GM21381 (cell line): Measurements from ENCODE around the gene CNBD2.
A peak's percentile ranks its signal among the peaks of the same experiment; 100 is the strongest.
"Not testable (repeated sequence)": the region's sequence is repeated elsewhere in the genome, so short reads cannot be mapped to it uniquely, and the experiment has no call there.

Experiments
- ATAC-seq: cut with Tn5 transposase; IDR thresholded peaks from one replicate; pipeline ENCODE4 v1.9.1; 2021; ENCODE audit warnings: mild to moderate bottlenecking, moderate library complexity; ENCODE audit not compliant: unreplicated experiment

CNBD2 gene

GRCh38 chr20:36018208-36018988, 50.0 kb downstream of the CNBD2 start:
- ATAC-seq, result no peak

DNA sequence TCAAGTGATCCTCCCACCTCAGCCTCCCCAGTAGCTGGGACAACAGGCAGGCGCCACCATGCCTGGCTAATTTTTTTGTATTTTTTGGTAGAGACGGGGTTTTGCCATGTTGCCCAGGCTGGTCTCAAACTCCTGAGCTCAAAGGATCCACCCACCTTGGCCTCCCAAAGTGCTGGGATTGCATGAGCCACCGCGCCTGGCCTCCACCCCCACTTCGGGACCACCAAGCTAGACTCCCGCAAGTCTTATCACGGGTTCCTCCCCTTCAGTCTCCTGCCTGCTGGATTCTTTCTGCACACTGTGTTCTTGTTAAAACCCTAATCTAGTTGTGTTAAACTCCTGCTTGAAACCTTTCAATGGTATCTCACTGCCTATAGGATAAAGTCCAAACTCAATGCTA, 57.7 kb downstream of the CNBD2 start:
- not testable (repeated sequence) for ATAC-seq

- ATAC-seq, result no peak
These were observed 59.9 kb downstream of the CNBD2 start for GRCh38 chr20:36028106-36028808.

DNA sequence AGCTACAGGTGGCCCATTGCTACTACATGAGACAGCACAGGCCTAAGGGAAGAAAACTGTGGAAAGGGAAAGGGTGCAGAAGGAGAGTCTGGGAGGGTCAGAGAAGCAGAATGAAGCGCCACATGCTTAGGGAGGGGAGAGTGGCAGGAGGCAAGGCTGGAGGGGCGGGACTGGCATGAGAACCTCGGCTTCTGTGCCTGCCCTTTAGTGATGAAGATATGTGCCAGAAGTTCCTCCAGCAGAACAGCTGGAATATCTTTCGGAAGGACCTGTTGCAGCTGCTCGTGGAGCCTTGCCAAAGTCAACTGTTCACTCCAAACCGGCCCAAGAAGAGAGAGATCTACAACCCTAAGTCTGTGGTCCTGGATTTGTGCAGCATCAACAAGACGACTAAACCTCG, 61.8 kb downstream of the CNBD2 start:
- ATAC-seq, result no peak

DNA sequence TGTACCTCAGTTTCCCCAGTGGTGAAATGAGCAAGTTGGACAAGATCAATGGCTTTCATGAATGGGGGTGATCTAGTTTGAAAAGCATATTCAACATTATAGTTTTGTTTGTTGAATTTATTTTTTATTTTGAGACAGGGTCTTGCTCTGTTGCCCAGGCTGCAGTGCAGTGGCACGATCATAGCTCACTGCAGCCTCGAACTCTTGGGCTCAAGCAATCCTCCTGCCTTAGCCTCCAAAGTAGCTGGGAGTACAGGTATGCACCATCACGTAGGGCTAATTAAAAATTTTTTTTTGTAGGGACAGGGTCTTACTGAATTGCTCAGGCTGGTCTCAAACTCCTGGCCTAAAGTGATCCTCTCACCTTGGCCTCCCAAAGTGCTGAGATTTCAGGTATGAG, 63.4 kb downstream of the CNBD2 start:
- no peak for ATAC-seq

- ATAC-seq, result no peak
These were observed 66.5 kb downstream of the CNBD2 start for GRCh38 chr20:36034875-36035274.

- no peak for ATAC-seq
These were observed 67.4 kb downstream of the CNBD2 start for GRCh38 chr20:36035745-36036144.

DNA sequence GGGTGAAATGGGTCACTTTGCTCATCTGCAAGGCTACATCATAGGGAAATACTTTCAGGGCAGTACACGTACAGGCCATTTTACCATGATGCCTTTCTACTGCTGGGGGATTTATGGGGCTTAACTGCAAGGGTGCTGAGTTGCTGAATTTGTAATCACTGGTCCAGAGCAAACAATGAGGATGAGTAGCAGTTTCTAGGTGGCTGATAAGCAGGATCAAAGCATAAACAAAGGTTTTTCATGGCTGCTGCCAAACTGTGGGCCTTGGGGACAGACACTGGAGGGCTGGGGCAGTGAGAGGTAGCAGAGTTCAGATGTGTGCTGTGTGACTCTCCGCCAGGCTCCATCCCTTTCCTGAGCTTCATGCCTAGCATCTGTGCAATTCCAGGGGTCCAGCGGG, 68.3 kb downstream of the CNBD2 start:
- ATAC-seq, result no peak

- no peak for ATAC-seq
These were observed 72.2 kb downstream of the CNBD2 start for GRCh38 chr20:36040571-36040970.

- ATAC-seq, result no peak
These were observed 75.1 kb downstream of the CNBD2 start for GRCh38 chr20:36043441-36043840.

DNA sequence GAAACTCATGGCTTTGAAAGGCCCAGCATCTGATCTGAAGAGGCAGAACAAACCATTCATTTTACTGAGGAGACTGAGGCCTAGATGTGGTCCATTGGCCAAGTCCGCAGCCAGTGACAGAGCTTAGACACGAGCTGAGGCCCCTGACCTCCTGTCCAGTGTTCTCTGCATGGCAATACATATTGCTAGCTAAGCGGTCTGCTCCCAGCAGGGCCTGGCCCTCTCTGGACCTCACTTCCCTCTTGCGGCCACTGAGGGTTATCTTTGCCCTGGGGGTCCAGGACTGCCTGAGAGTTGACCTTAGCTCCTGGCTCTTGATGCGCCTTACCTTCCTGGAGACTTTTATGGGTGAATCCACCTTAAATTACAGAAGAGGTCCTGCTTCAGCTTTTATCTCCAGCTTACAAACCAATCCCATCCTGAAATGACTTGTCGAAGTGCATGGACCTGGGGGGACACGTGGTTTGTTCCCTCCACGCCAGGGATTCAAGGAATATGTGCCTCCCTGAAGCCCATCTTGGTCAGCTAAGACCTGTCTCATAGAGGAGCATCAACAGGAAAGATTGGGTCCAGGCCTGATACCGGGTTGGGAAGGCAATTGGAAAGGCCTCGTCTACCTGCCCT, 75.6 kb downstream of the CNBD2 start:
- ATAC-seq, result no peak

DNA sequence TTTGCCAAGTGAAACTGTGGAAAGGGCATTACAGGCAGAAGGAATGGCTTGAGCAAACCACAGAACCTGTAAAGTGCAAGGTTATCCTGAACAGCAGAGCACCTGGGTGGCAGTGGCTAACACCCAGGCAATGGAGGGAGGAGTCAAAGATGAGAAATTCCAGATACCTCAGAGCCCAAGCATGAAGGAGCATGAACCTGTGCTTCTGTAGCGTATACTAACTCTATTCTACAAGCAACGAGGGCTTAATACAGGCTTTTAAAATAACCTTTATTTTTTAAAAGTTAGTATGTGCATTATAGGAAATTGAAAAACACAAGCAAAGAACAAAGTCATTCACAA, 77.0 kb downstream of the CNBD2 start:
- ATAC-seq, result no peak

DNA sequence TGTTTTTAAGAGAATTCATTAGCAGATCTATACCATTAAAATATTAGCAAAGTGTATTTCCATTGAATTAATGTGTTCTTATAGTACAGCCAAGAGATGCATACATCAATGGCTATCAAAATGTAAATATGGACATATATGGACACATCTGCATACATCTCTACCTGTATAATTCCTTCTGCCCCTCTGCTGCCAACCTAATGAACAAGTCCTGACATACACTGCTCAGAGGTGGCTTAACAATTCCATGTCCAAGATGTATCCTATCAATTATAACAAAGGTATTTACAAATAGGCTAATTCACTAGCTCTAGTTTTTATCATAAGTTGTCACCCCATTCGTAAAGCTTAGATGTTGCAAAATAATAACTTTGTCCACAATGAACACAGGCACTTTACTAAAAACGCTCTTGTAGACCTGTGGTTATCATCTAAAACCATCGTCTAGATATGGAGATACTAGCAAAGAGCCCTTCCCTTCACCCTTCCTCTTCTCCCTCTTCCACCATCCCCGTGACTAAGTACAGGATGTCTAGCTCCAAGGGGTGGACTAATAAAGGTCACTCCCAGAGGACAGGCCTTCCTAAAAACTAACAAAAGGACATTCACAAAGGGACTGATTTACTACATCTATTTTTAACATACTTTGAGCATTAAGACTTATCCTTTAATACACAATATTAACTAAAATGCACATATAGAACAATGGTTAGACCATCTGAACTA, 77.8 kb downstream of the CNBD2 start:
- not testable (repeated sequence) for ATAC-seq

GRCh38 chr20:36049408-36049807, 81.0 kb downstream of the CNBD2 start:
- ATAC-seq, result not testable (repeated sequence)

- ATAC-seq, result peak; percentile 90
These were observed 82.3 kb downstream of the CNBD2 start for GRCh38 chr20:36050436-36051317.

- no peak for ATAC-seq
These were observed 83.1 kb downstream of the CNBD2 start for GRCh38 chr20:36051318-36052116.

GRCh38 chr20:36052117-36052513, 83.7 kb downstream of the CNBD2 start:
- no peak for ATAC-seq

- ATAC-seq, result not testable (repeated sequence)
These were observed 85.6 kb downstream of the CNBD2 start for GRCh38 chr20:36053863-36054518.

GRCh38 chr20:36055145-36055544, 86.8 kb downstream of the CNBD2 start:
- ATAC-seq, result no peak
